NCI-H524 (cell line): ENCODE measurements around the gene MUC3A.

ENCODE experiments used
- DNase-seq, 2 experiments: peaks; one replicate each; lab custom pipeline; 2025; lab: John Stamatoyannopoulos, UW

The MUC3A gene

DNA sequence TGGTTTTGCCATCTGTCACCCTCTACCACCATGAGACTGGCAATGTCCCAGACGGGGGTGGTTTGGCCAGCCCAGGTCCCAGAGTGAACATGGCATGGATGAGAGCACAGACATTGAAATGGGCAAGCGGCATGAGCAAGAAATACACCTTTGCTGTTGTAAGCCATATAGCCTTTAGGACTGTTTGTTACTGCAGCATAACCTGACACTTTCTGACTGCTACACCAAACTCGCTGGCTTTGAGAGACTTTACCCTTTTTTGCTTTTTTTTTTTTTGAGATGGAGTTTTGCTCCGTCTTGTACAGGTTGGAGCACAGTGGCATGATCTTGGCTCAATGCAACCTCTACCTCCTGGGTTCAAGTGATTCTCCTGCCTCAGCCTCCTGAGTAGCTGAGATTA, 5.2 kb upstream of the MUC3A start:
- no peak for DNase-seq

GRCh38 chr7:100946111-100946510, 3.2 kb upstream of the MUC3A start:
- DNase-seq, result no peak

GRCh38 chr7:100946766-100947365, 2.5 kb upstream of the MUC3A start:
- no peak for DNase-seq

- no peak for DNase-seq
Observed at GRCh38 chr7:100947792-100948191, 1.5 kb upstream of the MUC3A start.

DNA sequence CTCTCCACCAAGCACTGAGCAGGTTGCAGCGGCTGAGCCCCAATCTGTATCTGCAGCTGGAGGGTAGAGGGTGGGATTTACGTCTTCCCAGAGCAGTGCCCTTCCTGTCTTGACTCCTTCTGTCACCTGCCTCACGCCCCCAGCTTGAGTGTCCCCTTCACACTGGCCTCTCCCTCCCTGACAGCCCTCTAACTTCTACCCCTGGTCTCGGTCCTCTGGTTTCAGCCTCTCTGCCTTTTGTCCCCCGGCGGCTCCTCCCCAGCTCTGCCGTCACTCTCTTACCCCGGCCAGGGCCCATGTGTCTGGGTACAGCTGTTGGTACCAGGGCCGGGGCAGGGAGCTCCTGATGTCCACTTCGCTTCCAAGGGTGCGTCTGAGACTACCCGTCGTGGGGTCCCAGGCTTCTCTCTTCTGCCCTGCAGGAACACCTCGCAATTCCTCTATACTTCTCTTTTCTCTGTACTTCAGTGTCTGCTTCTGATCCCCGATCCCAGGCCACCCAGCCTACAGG, 654 bp downstream of the MUC3A start:
- DNase-seq, result peak in 1 of 2 experiments; percentile 22

GRCh38 chr7:100951172-100951571, 1.8 kb downstream of the MUC3A start:
- no peak for DNase-seq

DNA sequence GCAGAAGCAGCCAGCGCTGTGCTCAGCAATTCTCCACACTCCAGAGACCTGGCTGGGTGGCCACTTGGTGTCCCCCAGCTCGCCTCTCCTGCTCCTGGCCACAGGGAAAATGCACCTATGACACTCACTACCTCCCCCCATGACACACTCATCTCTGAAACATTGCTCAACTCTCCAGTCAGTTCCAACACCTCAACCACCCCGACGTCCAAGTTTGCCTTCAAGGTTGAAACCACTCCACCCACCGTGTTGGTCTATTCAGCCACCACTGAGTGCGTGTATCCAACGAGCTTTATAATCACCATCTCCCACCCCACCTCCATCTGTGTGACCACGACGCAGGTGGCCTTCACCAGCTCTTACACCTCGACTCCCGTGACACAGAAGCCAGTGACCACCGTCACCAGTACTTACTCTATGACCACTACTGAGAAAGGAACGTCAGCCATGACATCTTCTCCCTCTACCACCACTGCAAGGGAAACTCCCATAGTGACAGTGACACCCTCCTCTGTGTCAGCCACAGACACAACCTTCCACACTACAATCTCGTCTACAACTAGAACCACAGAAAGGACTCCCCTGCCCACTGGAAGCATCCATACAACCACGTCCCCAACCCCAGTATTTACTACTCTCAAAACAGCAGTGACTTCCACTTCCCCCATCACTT, 2.7 kb downstream of the MUC3A start:
- no peak for DNase-seq

- no peak for DNase-seq
Observed at GRCh38 chr7:100952641-100953040, 3.3 kb downstream of the MUC3A start.

DNA sequence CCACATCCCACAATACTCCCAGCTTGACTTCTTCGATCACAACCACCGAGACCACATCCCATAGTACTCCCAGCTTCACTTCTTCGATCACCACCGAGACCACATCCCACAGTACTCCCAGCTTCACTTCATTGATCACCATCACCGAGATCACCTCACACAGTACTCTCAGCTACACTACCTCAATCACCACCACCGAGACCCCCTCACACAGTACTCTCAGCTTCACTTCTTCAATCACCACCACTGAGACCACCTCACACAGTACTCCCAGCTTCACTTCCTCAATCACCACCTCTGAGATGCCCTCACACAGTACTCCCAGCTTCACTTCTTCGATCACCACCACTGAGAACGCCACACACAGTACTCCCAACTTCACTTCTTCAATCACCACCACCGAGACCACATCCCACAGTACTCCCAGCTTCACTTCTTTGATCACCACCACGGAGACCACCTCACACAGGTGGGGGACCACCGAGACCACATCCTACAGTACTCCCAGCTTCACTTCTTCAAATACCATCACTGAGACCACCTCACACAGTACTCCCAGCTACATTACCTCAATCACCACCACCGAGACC, 8.6 kb downstream of the MUC3A start:
- no peak for DNase-seq

- DNase-seq, result no peak
Observed at GRCh38 chr7:100959894-100960293, 10.6 kb downstream of the MUC3A start.

DNA sequence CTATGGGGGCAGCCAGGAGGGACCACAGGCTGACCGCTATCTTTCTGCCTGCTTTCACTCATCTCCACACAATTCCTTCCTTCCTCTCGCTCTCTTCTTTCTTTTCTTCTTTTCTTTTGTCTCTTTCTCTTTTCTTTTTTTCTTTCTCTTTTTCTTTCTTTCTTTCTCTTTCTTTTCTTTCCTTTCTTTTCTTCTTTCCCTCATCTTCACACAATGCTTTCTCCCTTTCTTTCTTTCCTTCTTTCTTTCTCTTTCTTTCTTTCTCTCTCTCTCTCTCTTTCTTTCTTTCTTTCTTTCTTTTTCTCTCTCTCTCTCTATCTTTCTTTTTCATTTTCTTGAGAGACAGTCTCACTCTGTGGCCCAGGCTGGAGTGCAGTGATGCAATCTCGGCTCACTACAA, 13.2 kb downstream of the MUC3A start:
- DNase-seq, result no peak

DNA sequence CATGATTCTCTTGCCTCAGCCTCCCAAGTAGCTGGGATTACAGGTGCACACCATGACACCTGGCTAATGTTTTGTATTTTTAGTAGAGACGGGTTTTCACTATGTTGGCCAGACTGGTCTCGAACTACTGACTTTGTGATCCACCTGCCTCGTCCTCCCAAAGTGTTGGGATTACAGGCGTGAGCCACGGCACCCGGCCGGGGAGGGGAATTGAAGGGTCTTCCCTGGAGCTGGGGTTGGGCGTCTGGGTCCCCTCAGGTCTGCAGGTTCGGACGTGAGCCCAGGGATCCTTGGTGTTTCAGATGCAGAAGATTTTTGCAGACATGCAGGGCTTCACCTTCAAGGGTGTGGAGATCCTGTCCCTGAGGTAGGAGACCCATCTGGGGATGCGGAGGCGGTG, 14.1 kb downstream of the MUC3A start:
- no peak for DNase-seq

DNA sequence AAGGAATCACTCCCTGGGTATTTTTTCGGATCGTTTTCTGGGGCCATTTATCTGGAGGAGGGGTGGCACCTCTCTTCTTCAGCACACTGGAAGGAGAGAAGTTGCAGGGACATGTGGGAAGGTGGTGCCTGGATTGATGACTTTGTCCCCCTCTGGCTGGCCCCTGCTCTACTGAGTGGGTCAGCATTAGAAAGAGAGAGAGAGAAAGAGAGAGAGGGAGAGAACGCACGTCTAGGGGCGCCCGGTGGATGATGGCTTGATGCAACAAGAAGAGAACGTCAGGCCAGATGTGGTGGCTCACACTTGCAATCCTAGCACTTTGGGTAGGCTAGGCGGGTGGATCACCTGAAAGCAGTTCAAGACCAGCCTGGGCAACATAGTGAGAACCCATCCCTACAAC, 14.5 kb downstream of the MUC3A start:
- DNase-seq, result no peak

- no peak for DNase-seq
Observed at GRCh38 chr7:100964630-100965029, 15.3 kb downstream of the MUC3A start.

DNA sequence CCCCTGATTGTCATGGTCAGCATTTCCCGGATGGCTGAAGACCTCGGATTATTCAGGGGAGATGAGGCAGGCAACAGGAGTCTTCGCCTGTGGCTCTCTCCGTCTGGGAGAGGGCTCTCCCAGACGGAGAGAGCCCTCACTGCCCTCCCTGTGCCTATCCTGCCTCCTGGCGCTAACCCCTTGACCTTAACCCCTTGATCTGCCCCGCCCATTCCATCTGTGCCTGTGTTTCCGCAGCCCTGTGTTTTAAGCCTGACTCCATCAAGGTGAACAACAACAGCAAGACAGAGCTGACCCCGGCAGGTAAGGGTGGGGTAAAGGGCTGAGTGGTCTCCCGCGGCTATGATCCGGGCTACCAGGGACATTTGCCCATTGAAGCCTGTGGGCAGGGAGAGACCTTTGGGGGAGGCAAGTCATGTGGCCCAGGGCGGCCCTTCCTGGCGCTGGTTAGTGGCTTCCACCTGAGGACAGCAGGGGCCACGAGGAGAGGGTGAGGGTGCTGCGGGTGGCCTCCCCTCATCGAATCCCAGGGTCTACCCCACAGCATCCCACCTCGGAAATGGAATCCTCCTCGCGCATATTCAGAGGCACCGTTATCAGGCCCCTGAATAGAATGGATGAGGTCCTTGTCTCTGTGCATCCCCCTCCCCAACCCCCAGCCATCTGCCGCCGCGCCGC, 15.8 kb downstream of the MUC3A start:
- no peak for DNase-seq

DNA sequence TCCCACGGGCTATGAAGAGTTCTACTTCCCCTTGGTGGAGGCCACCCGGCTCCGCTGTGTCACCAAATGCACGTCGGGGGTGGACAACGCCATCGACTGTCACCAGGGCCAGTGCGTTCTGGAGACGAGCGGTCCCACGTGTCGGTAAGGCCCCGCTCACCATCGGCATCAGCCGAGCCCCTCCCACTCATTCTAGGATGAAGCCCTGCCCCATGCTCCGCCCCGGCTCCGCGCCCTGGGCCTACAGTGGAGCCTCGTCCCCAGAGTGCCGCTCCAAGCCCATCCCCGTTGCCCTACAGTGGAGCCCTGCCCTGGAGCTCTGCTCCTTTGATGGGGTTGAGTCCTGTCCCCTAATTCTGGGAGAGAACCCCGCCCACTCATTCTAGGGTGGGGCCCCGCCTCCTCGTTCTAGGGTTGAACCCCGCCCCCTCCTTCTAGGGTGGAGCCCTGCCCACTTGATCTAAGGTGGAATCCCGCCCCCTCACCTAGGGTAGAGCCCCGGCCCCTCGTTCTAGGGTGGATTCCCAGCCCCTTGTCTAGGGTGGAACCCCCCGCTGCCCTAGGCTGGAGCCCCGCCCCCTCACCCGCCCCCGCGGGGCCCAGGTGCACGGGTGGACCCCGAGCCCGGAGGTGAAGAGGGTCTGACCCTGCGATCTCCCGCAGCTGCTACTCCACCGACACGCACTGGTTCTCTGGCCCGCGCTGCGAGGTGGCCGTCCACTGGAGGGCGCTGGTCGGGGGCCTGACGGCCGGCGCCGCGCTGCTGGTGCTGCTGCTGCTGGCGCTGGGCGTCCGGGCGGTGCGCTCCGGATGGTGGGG, 16.6 kb downstream of the MUC3A start:
- DNase-seq, result no peak

- DNase-seq, result no peak
Observed at GRCh38 chr7:100966542-100967291, 17.4 kb downstream of the MUC3A start.

- DNase-seq, result no peak
Observed at GRCh38 chr7:100967292-100967863, 18.0 kb downstream of the MUC3A start.

GRCh38 chr7:100968031-100968430, 18.7 kb downstream of the MUC3A start:
- no peak for DNase-seq

DNA sequence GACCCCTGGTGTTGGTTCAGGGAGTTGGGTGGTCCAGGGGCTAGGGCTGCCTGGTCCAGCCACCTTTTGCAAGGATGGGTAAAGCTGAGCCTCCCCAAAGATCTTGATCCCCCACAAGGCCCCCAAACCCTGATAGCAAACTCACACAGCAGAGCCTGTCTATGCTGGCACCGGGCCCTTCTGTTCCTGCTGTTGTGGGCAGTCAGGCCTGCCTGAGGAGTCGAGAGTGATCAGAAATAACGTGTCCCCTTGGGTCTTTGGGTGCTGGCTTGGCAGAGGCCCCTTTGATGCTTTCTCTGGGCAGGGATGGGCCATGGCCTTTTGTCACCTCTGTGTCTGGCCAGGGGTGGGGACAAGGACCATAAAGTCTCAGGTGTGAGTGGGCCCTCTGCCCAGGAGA, 19.3 kb downstream of the MUC3A start:
- no peak for DNase-seq

DNA sequence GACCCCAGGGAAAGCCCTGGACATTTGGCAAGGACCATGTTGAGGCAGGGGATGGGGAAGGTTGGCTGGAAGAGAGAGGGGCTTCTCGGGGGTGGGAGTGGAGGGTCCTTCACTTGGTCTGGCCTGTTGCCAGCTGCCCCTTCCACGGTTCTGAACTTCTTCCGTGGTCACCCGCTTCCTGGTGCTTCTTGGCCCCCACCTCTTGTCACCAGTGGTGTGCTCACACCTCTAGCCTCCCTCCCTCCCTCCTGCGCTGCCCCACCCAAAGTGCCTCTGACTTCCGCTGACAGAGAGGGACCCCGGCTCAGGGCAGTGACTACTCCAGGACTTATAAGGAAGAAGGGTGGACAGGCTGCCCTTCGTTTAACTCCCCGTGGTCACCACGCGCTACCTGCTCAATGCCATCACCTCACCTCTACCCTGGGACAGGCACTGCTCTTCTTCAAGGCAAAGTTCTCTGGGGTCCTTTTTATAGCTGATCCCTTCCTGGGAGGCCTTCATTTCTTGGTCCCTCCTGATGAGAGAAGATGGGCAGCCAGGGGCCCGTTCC, 19.8 kb downstream of the MUC3A start, which contains the start of gene MUC12:
TSS of gene MUC12 (plus strand) at position 500 of the 550 bp plus-strand sequence. CDS start 58 bp downstream, outside the sequence.
- DNase-seq, result no peak
